Astrocyte of the spinal cord (primary cell): Measurements from ENCODE around the gene LDLRAD4.
"Not testable (repeated sequence)": the region's sequence is repeated elsewhere in the genome, so short reads cannot be mapped to it uniquely, and the experiment has no call there.

Experiments
- DNase-seq: peaks from one replicate; pipeline ENCODE4 v3.0.0; 2011; ENCODE audit warnings: low read depth, low spot score
- H3K4me3 ChIP-seq: 2 replicates; pipeline ENCODE4 v1.5.1; 2011; ENCODE audit warnings: low read depth, mild to moderate bottlenecking, low read length, moderate library complexity
- in situ Hi-C: cut with HindIII; loops from 2 replicates; pipeline ENCODE4 v1.10.0; 2017; ENCODE audit warnings: low sequenced_read_pairs
- TF ChIP-seq, protein P1 (sequence below): IDR thresholded peaks from 2 replicates; pipeline ENCODE4 v1.5.1; 2012; ENCODE audit warnings: low read depth, mild to moderate bottlenecking, low read length, inconsistent platforms

Gene LDLRAD4

DNA sequence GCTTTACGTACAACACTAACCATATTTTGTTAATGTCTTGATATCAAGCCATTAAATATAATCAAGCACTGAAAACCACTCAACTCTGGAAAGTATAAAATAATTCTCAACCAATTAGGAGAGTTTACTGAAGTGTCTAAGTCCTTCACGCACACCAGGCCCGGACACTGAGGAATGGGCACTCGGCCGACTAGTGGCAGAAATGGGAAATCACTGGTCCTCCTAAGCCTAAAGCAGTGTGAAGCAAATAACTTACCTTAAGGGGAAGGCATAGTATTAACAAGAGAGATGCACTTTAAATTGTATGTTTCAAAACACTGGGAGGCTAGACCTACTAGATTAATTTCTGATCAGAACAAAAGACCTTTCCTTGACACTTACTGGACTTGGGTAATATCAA, 462.1 kb downstream of the LDLRAD4 start:
- DNase-seq: peak; percentile 19
- TF ChIP-seq, protein P1, sequence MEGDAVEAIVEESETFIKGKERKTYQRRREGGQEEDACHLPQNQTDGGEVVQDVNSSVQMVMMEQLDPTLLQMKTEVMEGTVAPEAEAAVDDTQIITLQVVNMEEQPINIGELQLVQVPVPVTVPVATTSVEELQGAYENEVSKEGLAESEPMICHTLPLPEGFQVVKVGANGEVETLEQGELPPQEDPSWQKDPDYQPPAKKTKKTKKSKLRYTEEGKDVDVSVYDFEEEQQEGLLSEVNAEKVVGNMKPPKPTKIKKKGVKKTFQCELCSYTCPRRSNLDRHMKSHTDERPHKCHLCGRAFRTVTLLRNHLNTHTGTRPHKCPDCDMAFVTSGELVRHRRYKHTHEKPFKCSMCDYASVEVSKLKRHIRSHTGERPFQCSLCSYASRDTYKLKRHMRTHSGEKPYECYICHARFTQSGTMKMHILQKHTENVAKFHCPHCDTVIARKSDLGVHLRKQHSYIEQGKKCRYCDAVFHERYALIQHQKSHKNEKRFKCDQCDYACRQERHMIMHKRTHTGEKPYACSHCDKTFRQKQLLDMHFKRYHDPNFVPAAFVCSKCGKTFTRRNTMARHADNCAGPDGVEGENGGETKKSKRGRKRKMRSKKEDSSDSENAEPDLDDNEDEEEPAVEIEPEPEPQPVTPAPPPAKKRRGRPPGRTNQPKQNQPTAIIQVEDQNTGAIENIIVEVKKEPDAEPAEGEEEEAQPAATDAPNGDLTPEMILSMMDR: peak; percentile 59
- H3K4me3 ChIP-seq: no peak overlapping the region
- in situ Hi-C loops: no loop called here

DNA sequence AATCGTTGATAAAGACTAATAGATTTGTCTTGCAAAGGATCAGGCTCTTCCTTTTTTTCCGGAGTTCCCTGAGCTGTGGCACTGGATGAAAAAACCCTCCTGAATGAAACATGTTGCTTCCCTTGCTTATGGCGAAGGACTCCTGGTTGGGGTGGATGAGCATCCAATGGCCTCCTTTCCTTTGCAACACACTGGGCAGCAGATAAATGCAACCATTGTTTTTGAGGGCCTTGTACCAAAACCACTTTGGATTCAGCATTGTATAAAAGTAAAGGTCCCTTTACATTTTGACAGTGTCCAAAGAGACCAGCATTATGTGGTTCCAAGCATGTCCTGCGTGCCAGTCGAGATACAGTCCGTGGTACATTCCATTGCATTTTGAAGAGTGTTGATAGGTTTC, 463.1 kb downstream of the LDLRAD4 start:
- DNase-seq: no peak
- TF ChIP-seq, protein P1: no peak
- no peak overlapping the region for H3K4me3 ChIP-seq
- in situ Hi-C loops: no loop called here

DNA sequence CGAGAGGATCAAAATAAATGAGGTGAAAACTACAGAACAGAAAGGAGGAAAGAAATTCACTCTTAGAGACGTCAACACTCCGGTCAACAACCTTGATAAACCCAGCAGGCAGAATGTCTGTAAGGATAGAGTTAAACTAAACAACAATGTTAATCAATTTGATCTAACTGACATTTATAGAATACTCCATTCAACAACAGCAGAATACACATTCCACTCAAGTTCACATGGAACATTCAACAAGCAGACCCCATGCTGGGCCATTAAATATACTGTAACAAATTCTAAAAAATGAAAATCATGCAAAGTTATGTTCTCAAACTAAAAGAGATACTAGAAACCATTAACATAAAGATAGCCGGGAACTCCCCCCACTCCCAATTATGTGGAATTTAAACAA, 466.0 kb downstream of the LDLRAD4 start:
- in situ Hi-C loops: no loop called here
- no peak overlapping the region for H3K4me3 ChIP-seq
- TF ChIP-seq, protein P1: no peak
- DNase-seq: no peak

DNA sequence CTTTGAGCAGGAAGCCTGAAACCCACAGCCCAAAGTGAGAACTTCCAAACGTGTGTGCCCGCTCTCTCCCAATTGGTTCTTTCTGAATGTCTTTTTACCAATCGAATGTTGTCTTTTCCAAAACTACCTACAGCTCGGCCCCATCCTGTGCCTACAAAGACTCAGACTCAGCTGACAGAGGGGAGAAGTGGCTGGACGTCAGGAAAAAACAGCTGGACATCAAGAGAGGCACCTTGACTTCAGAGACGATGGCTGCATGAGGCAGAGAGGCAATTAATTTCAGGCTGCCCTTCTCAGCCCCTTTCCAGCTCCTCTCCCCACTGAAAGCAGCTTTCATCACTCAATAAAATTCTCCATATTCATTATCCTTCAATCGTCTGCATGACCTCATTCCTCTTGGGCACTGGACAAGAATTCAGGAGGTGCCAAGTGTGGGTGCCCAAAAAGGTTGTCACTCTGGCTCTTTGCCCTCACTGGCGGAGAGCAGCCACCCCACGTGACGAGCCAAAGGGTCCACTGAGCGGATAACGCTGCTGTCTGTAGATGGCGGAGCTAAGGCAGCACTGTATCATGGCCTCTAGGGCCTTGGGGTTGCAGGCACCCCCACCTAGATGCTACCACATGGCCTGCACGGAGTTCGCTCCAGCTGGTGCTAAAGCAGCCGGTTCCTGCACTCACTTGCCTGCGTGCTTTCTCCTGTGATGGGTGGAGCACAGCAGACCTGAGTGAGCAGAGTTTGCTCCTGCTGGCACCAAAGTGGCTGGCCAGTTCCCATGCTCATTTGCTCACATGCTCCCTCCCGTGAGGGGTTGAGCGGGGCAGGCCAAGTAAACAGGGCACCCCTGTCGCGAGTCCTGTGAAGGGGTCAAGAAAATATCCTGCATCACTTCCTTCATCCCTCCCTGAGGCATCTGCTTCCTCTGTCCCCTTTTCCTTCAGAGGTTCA, 469.9 kb downstream of the LDLRAD4 start:
- no peak for DNase-seq
- in situ Hi-C loops: no loop called here
- TF ChIP-seq, protein P1: no peak
- no peak overlapping the region for H3K4me3 ChIP-seq

DNA sequence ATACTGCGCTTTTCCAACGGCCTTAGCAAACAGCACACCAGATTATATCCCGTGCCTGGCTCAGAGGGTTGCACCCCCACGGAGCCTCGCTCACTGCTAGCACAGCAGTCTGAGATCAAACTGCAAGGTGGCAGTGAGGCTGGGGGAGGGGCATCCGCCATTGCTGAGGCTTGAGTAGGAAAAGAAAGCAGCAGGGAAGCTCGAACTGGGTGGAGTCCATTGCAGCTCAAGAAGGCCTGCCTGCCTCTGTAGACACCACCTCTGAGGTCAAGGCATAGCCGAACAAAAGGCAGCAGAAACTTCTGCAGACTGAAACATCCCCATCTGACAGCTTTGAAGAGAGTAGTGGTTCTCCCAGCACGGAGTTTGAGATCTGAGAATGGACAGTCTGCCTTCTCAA, 471.5 kb downstream of the LDLRAD4 start:
- H3K4me3 ChIP-seq, in situ Hi-C loops, DNase-seq: not testable (repeated sequence)

DNA sequence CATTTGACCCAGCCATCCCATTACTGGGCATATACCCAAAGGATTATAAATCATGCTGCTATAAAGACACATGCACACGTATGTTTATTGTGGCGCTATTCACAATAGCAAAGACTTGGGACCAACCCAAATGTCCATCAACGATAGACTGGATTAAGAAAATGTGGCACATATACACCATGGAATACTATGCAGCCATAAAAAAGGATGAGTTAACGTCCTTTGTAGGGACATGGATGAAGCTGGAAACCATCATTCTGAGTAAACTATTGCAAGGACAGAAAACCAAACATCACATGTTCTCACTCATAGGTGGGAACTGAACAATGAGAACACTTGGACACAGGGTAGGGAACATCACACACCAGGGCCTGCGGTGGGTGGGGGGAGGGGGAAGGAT, 476.8 kb downstream of the LDLRAD4 start:
- H3K4me3 ChIP-seq, in situ Hi-C loops: not testable (repeated sequence)

DNA sequence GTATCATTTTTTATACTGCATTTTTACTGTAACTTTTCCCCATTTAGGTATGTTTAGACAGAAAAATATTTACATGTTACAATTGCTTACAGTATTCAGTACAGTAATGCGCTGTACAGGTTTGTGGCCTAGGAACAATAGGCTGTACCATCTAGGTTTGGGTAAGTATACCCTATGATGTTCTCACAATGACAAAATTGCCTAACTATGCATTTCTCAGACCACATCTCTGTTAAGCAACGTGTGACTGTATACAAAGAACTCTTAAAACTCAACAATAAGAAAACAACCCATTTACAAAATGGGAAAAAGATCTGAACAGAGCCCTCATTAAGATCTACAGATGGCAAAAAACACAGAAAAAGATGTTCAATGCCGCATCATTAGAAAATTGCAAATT, 478.4 kb downstream of the LDLRAD4 start:
- no peak for DNase-seq
- H3K4me3 ChIP-seq: no peak overlapping the region
- in situ Hi-C loops: no loop called here
- TF ChIP-seq, protein P1: no peak

More for the DNA sequence above, 476.8 kb downstream of the LDLRAD4 start:
- DNase-seq: not testable (repeated sequence)

DNA sequence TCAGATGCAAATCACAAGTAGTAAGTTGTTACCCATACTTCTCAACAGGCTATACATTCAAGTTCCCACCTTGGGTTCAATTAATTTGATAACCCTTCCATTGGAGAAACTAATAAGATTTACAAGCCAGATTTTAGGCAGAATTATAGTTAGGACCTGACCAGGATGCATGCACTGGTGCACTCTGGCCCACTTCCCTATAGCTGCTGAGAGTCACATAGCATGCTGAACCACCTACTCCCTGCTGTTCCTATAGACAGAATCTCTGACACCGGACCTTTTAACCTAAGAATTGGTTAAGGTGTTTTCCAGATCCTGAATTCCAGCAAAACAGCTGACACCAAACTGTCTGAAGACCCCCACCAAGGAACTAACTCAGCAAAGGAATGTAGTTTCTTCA, 481.6 kb downstream of the LDLRAD4 start:
- TF ChIP-seq, protein P1: no peak
- H3K4me3 ChIP-seq: no peak overlapping the region
- in situ Hi-C loops: no loop called here

More for the DNA sequence above, 481.6 kb downstream of the LDLRAD4 start:
- DNase-seq: no peak
